Measurements from ENCODE around the gene REG1A.

Gene REG1A

GRCh38 chr2:79171348-79171958, 51.2 kb downstream of the REG1A start:
- H3K27ac ChIP-seq (ENCODE audit: low read depth, low read length): no peak overlapping the region
- H3K9me3 ChIP-seq (ENCODE audit: control insufficient read depth, insufficient read depth, low read depth, low read length): 0 out of 2 replicates have a peak, but pooled peaks cover 3% of the 10 kb centered on the region
- H3K4me3 ChIP-seq (ENCODE audit: low read depth, low read length): no peak overlapping the region
- no peak overlapping the region for H3K9ac ChIP-seq (ENCODE audit: low read length)
- no peaks in the 10 kb centered on the region for H3K4me1 ChIP-seq (ENCODE audit: control insufficient read depth, insufficient read depth, low read length)
- no peaks in the 10 kb centered on the region for H3K36me3 ChIP-seq (ENCODE audit: control insufficient read depth, insufficient read depth, low read length)
- no peaks in the 10 kb centered on the region for H3K27me3 ChIP-seq (ENCODE audit: control insufficient read depth, insufficient read depth, low read length)

Data from HUES6 (cell line).